Fibroblast of lung (primary cell): ENCODE data around the gene ARSJ. TPM values are rescaled to one million over a fixed set of nuclear protein-coding genes. Genes with fewer than 3 reads are reported as not detected.

Source experiments
- DNase-seq, 2 donors: peaks; one replicate each; pipeline versions ENCODE4 v3.0.0 to v3.0.0-alpha.2; 2010; ENCODE audit warnings: low read depth in 2 of 2
- H2AFZ ChIP-seq: 2 replicates; pipeline ENCODE4 v1.5.1; 2012; ENCODE audit warnings: low read length, control low read depth, inconsistent platforms
- H3K27ac ChIP-seq: 2 replicates; pipeline ENCODE4 v1.5.1; 2011; ENCODE audit warnings: low read length, control low read depth; ENCODE audit not compliant: insufficient read depth
- H3K27me3 ChIP-seq: 2 replicates; pipeline ENCODE4 v1.5.1; 2011; ENCODE audit warnings: mild to moderate bottlenecking, low read length; ENCODE audit not compliant: control insufficient read depth, insufficient read depth
- H3K36me3 ChIP-seq: 2 replicates; pipeline ENCODE4 v1.5.1; 2011; ENCODE audit warnings: low read length; ENCODE audit not compliant: control insufficient read depth, insufficient read depth
- H3K4me1 ChIP-seq: 2 replicates; pipeline ENCODE4 v1.5.1; 2011; ENCODE audit warnings: low read length; ENCODE audit not compliant: control insufficient read depth, insufficient read depth; ENCODE audit errors: extremely low read depth
- H3K4me2 ChIP-seq: 2 replicates; pipeline ENCODE4 v1.5.1; 2011; ENCODE audit warnings: low read length, control low read depth; ENCODE audit not compliant: insufficient read depth; ENCODE audit errors: extremely low read depth
- H3K4me3 ChIP-seq, 4 experiments: fragments of 200-600 bp in 1 of 4; sonication (generic) in 1 of 4; replicated peaks in 1 of 4; 2 replicates each; pipeline ENCODE4 v1.5.1; 2011 to 2016; ENCODE audit warnings: low read length in 4 of 4, low read depth in 3 of 4, mild to moderate bottlenecking in 3 of 4, control low read depth in 2 of 4, inconsistent platforms in 1 of 4, mixed read lengths in 1 of 4; ENCODE audit not compliant: insufficient read depth in 1 of 4; ENCODE audit errors: control extremely low read depth in 1 of 4
- H3K79me2 ChIP-seq: 2 replicates; pipeline ENCODE4 v1.5.1; 2012; ENCODE audit warnings: mild to moderate bottlenecking, low read length, inconsistent platforms; ENCODE audit not compliant: control insufficient read depth, insufficient read depth
- H3K9ac ChIP-seq: 2 replicates; pipeline ENCODE4 v1.5.1; 2011; ENCODE audit warnings: mild to moderate bottlenecking, low read length, control low read depth; ENCODE audit not compliant: insufficient read depth
- H3K9me3 ChIP-seq: 2 replicates; pipeline ENCODE4 v1.5.1; 2012; ENCODE audit warnings: low read depth, low read length; ENCODE audit not compliant: control insufficient read depth, insufficient read depth
- H4K20me1 ChIP-seq: 2 replicates; pipeline ENCODE4 v1.5.1; 2011; ENCODE audit warnings: low read length; ENCODE audit not compliant: control insufficient read depth, insufficient read depth; ENCODE audit errors: extremely low read depth
- EZH2 ChIP-seq: IDR thresholded peaks from 2 replicates; pipeline ENCODE4 v1.5.1; 2012; ENCODE audit warnings: low read length, control low read depth, mild to moderate bottlenecking; ENCODE audit errors: missing control alignments
- polyA plus RNA-seq, 2 donors: library from polyadenylated mRNA; depleted of rRNA in 1 of 2; stranded (reverse) in 1 of 2; unstranded in 1 of 2; fragments of >200 nt; gene quantifications; 2 replicates each; pipeline ENCODE4 v1.2.1, GENCODE V29; 2011 to 2012; ENCODE audit warnings: missing spikeins in 1 of 2
- total RNA-seq: library from RNA; depleted of rRNA; stranded (reverse); fragments of >200 nt; gene quantifications from 2 replicates; pipeline ENCODE4 v1.2.1, GENCODE V29; 2014
- TF ChIP-seq, protein P1 (sequence below), 2 donors: IDR thresholded peaks in 1 of 2; conservative IDR thresholded peaks in 1 of 2; 1 replicate in 1 of 2; 2 replicates in 1 of 2; pipeline ENCODE4 v1.5.1; 2011 to 2012; ENCODE audit warnings: low read length in 2 of 2, control low read depth in 1 of 2, inconsistent platforms in 1 of 2, low read depth in 1 of 2, mild to moderate bottlenecking in 1 of 2

ARSJ gene
- total and polyA plus RNA-seq, 2 donors (not counting 1 experiment from before 2014, with no cell fraction given), result 51.1 to 56.6 TPM

DNA sequence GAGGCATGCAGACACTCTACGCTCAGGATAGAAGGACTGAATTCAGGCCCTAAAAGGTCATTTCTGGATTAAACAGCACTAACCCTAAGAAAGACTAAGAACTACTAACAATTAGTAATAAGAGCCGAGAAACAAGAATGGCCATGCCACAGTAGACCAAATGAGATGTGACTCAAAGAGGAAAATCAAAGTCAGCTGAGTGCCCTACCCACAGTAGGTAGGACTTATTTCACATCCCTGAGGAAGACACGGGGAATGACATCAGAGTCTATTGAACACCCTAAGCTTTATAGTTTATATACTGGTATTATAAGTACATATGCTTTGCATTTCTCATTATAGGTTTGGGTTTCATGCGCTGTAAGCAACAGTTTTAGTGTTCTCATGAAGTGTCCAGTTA is 2.7 kb upstream of the ARSJ start:
- Histone ChIP-seq H3K27ac (no peak overlapping the region), H3K4me2 (no peak overlapping the region), H2AFZ (no peak overlapping the region)

DNA sequence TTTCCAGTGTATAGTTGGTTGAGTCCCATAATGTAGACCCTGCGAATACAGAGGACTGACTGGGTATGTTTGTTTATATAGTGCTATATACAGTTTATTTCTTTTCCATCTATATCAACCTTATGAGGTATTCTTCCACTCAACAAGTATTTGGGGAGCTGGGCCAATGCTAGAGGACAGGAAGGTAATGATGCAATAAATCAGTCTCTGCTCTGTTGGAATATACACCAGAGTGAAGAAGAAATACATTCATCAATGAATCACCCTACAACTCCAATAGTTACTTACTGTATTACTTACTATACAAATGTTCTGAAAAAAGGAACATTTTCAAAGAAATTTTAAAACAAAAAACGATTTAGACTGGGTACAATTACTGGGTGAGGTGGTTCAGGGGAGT is 2.1 kb upstream of the ARSJ start:
- Histone ChIP-seq H4K20me1 (no peaks in the 10 kb centered on the region), H3K4me3 (peak overlapping the region in 1 of 4 experiments; percentile 2), H3K9me3 (no peaks in the 10 kb centered on the region), H3K79me2 (peaks cover 49% of the 10 kb centered on the region), H3K9ac (no peak overlapping the region), H3K4me1 (peaks cover 13% of the 10 kb centered on the region), H2AFZ (no peak overlapping the region), H3K36me3 (no peaks in the 10 kb centered on the region), H3K27ac (no peak overlapping the region), H3K4me2 (no peak overlapping the region), H3K27me3 (no peaks in the 10 kb centered on the region)
- DNase-seq, result peak; percentile 31 to 56
- TF ChIP-seq, protein P1, sequence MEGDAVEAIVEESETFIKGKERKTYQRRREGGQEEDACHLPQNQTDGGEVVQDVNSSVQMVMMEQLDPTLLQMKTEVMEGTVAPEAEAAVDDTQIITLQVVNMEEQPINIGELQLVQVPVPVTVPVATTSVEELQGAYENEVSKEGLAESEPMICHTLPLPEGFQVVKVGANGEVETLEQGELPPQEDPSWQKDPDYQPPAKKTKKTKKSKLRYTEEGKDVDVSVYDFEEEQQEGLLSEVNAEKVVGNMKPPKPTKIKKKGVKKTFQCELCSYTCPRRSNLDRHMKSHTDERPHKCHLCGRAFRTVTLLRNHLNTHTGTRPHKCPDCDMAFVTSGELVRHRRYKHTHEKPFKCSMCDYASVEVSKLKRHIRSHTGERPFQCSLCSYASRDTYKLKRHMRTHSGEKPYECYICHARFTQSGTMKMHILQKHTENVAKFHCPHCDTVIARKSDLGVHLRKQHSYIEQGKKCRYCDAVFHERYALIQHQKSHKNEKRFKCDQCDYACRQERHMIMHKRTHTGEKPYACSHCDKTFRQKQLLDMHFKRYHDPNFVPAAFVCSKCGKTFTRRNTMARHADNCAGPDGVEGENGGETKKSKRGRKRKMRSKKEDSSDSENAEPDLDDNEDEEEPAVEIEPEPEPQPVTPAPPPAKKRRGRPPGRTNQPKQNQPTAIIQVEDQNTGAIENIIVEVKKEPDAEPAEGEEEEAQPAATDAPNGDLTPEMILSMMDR (conservative IDR thresholded peaks at IDR 0.05 in 1 of 2, IDR thresholded peaks at IDR 0.05 in 1 of 2; ENCODE audit: low read depth in 1 of 2, low read length in 2 of 2), result no peak
- no peak for TF ChIP-seq EZH2

More for the DNA sequence above, 2.7 kb upstream of the ARSJ start:
- H3K36me3 ChIP-seq, result no peaks in the 10 kb centered on the region
- peaks cover 13% of the 10 kb centered on the region for H3K4me1 ChIP-seq
- no peaks in the 10 kb centered on the region for H4K20me1 ChIP-seq
- DNase-seq, result peak in 1 of 2 donors; percentile 25
- TF ChIP-seq, protein P1 (conservative IDR thresholded peaks at IDR 0.05 in 1 of 2, IDR thresholded peaks at IDR 0.05 in 1 of 2; ENCODE audit: low read depth in 1 of 2, low read length in 2 of 2), result no peak
- TF ChIP-seq EZH2, result no peak
- H3K9me3 ChIP-seq, result no peaks in the 10 kb centered on the region
- H3K4me3 ChIP-seq, result peak overlapping the region in 1 of 4 experiments; percentile 2
- H3K79me2 ChIP-seq, result peaks cover 43% of the 10 kb centered on the region
- no peaks in the 10 kb centered on the region for H3K27me3 ChIP-seq
- H3K9ac ChIP-seq, result no peak overlapping the region

DNA sequence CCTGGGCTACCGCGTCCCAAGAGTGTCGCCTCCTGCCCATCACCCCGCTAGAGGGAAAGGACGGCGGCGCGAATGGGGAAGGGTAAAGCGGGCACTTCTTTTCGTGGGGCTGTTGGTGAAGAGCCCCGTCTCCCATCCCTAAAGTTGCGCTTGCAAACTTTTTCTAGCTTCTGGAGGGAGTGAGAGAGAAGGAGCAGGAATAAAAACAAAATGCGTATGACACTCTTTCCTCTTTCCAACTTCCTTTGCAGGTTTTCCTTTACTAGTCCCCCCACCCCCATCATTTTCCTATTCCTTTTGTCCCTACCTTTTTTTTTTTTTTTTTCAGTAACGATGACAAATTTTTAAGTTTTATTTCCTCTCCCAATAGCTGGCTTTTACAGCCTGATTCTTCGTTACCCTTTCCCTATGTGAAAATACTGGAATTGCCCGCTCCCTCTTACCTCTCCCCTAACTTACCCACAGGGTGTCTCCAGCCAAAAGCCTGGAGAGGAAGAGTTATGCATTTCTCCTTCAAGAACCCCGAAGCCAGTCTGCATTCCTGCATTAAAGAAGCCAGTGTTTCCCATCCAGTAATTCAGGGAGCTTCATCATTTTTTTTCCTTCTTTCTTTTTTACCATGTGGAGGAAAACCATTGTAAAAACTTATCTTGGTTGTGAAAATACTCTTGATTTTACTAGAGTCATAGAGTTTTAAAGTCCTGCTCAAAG is 613 bp upstream of the ARSJ start:
- DNase-seq, result peak; percentile 67 to 68
- Histone ChIP-seq H3K4me3 (peak overlapping the region; percentile 62 to 94 (median 82)), H2AFZ (no peak overlapping the region), H3K9me3 (no peaks in the 10 kb centered on the region), H3K27ac (peak overlapping the region; percentile 93), H3K27me3 (no peaks in the 10 kb centered on the region), H3K4me1 (peaks cover 13% of the 10 kb centered on the region), H3K9ac (peak overlapping the region; percentile 89), H4K20me1 (no peaks in the 10 kb centered on the region), H3K36me3 (no peaks in the 10 kb centered on the region), H3K79me2 (peaks cover 64% of the 10 kb centered on the region), H3K4me2 (peak overlapping the region; percentile 98)
- TF ChIP-seq EZH2, result no peak
- TF ChIP-seq, protein P1 (conservative IDR thresholded peaks at IDR 0.05 in 1 of 2, IDR thresholded peaks at IDR 0.05 in 1 of 2; ENCODE audit: low read depth in 1 of 2, low read length in 2 of 2), result no peak
